GM12873 (cell line): ENCODE measurements around the gene ASTN1.

Experiments
- TF ChIP-seq, protein P1 (sequence below): IDR thresholded peaks from 2 replicates; pipeline ENCODE4 v1.5.1; 2012; ENCODE audit warnings: low read depth, mild to moderate bottlenecking, moderate library complexity, low read length, control low read depth; ENCODE audit not compliant: insufficient read depth; ENCODE audit errors: missing control alignments

Gene ASTN1

DNA sequence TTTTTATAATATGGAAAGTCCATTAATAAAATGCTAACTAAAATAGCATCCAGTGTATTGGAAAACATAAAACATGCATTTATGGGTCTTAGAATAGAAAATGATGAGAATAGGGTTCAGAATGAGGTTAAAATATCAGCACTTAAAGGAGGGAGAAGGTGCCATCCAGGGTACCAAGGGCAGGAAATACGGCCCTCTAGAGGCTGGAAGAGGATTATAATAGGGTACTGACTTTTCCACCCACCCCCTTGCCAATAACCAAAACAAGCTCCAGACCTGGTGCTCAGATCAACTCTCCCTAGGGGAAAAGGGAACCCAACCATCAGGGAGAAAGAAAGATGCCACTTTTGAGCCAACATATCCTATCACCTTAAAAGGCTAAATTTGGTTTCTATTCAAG, 26.7 kb downstream of the ASTN1 start:
- TF ChIP-seq, protein P1, sequence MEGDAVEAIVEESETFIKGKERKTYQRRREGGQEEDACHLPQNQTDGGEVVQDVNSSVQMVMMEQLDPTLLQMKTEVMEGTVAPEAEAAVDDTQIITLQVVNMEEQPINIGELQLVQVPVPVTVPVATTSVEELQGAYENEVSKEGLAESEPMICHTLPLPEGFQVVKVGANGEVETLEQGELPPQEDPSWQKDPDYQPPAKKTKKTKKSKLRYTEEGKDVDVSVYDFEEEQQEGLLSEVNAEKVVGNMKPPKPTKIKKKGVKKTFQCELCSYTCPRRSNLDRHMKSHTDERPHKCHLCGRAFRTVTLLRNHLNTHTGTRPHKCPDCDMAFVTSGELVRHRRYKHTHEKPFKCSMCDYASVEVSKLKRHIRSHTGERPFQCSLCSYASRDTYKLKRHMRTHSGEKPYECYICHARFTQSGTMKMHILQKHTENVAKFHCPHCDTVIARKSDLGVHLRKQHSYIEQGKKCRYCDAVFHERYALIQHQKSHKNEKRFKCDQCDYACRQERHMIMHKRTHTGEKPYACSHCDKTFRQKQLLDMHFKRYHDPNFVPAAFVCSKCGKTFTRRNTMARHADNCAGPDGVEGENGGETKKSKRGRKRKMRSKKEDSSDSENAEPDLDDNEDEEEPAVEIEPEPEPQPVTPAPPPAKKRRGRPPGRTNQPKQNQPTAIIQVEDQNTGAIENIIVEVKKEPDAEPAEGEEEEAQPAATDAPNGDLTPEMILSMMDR, result no peak

DNA sequence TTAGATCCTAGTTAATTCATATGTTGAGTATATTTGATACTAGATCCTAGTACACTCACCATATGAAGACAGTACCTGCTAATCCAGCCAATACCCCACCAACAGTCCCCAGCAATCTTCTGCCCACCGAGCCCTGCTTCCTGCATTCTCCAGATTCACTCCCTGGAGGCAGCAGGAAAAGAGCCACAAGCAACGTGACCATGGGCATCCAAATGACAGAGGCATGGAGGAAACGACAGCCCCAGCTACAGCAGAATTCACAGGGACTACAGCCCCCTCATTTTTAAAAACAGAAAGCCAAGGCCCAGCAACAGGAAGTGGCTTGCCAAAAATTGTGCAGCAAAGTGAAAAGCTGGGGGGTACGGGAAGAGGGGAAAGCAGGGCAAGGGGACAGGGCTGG, 29.3 kb downstream of the ASTN1 start:
- TF ChIP-seq, protein P1, result no peak

DNA sequence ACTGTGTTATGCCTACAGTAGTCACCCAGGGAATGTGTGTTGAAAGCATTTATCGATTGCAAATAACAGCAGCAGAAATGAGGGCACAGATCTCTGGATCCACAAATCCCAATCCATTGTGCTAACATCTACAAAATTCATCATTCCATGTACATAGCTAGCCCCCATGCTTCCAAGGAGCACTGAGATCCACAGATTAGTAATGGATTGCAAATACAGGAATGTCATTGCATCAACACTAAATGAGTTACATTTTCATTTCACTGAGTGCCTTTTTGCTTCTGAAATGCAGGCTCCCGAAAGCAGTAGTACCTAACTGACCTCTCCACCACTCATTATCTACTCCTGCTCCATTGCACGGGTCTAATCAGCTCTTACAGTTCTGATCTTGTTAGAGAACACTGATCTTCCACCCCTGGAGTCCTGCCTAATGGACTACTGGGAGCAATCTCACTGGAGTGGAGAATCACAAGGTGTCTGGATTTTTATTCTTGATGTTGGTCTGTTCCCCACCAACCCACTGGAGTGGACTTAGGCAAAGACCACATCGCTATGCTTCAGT, 30.5 kb downstream of the ASTN1 start:
- TF ChIP-seq, protein P1, result no peak

DNA sequence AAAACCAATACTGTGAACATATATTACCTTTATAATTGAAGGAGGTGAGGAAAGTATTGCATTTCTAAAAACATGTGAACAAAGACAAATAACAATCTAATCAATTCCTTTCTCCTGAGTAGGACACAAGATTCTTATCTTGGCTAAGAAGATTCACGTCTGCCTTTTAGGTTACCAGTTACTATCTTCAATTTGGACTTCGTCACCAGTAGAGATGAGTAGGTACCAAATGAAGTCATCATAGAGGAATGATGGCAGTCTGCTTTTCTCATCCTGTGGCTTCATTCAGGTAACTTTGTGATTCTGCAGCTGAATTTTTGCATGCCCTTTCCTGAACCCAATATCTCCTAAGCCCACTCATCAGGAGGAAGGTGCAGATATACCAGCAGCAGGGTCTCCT, 32.4 kb downstream of the ASTN1 start:
- TF ChIP-seq, protein P1, result no peak

DNA sequence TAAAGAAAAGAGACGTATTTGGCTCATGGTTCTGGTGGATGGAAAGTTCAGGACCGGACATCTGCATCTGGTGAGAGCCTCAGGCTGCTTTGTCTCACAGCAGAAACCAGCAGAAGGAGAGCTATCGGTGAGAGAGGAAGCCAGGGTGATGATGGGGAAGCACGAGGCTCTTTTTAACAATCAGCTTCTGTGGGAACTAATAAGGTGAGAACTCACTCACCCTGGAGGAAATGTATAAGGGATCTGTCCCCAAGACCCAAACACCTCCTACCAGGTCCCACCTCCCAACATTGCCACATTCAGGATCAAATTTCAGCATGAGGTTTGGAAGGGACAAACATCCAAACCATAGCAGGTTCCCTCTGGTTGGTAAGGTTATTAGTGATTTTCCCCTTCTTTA, 32.8 kb downstream of the ASTN1 start:
- TF ChIP-seq, protein P1, result no peak

DNA sequence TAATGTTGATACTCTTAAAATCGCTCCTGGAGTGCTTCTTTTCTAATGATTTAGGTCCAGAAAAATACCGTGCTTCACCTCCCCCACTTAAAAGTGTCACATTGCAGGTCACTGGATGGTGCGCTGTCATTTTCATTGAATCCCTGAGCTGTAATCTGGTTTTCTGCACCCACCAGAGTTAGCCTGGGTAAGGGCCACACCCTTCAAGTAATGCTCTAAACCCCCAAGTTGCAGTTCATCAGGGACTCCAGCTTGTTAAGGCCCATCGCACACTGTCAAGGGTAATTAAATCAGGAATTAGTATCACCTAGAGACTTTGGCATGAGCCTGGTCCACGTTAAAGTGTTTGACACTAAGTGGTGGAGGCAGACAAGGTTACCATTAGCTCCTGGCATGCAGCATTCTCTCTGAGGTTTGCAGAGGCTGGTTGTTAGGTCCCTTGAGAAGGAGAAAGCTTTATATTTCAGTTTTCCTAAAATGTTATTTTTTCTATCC, 34.0 kb downstream of the ASTN1 start:
- TF ChIP-seq, protein P1, result no peak

DNA sequence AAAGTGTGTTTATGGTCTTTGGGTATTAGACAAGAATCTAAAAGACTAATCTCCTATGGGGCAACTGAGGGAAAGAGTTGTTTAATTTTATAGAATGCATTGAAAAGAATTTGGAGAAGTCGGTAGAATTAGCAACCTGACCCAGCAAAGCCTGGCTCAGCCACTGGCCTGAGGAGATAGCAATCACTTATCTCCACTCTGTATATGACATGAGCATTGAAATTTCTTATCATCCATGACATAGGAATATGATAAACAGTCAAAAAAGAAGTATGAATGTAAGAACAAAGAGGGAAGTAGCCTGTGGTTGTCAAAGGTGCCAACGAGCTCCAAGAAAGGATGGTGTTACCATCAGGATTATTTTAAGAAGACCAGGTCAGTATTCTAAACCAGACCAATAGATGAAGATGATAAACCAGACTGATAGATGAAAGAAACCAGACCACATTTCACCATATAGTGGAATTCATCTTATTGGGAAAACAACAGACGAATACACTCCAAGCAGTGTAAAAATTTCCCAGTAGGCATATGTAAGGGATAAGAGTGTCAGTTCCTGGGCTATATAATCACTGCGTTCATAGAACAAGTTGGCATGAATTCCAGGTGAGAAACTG, 35.7 kb downstream of the ASTN1 start:
- TF ChIP-seq, protein P1, result no peak
